ENCODE results near the gene MTF1.
A peak's percentile ranks its signal among the peaks of the same experiment; 100 is the strongest.

MTF1 gene

GRCh38 chr1:37868466-37868865, 9.1 kb upstream of the MTF1 start:
- TF ChIP-seq, protein P1, sequence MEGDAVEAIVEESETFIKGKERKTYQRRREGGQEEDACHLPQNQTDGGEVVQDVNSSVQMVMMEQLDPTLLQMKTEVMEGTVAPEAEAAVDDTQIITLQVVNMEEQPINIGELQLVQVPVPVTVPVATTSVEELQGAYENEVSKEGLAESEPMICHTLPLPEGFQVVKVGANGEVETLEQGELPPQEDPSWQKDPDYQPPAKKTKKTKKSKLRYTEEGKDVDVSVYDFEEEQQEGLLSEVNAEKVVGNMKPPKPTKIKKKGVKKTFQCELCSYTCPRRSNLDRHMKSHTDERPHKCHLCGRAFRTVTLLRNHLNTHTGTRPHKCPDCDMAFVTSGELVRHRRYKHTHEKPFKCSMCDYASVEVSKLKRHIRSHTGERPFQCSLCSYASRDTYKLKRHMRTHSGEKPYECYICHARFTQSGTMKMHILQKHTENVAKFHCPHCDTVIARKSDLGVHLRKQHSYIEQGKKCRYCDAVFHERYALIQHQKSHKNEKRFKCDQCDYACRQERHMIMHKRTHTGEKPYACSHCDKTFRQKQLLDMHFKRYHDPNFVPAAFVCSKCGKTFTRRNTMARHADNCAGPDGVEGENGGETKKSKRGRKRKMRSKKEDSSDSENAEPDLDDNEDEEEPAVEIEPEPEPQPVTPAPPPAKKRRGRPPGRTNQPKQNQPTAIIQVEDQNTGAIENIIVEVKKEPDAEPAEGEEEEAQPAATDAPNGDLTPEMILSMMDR (conservative IDR thresholded peaks at IDR 0.05; ENCODE audit: low read depth): no peak
- H3K27ac ChIP-seq: no peak overlapping the region
- no peak for DNase-seq (ENCODE audit: low spot score)
- ChIA-PET POLR2A (ENCODE audit: low non-redundant PET) (no interaction called here), CTCF (no interaction called here)

DNA sequence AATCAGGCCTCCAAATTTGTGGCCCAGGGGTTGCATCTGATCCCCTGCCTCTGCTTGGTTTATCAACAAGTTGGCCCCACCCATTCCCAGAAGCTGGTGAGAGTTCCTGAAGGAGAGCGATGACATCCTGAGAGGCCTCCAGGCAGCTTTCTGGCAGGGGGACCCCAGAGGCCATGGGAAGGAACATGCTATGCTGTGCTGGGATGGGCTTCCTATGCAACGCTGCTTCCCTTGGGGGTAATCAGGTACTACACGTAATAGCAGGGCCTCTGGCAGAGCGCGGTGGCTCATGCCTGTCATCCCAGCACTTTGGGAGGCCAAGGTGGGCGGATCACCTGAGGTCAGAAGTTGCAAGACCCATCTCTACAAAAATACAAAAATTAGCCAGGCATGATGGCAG, 8.4 kb upstream of the MTF1 start:
- CTCF ChIA-PET: no interaction called here
- POLR2A ChIA-PET (ENCODE audit: low non-redundant PET): no interaction called here
- H3K27ac ChIP-seq: no peak overlapping the region
- no peak for DNase-seq (ENCODE audit: low spot score)
- TF ChIP-seq, protein P1 (conservative IDR thresholded peaks at IDR 0.05; ENCODE audit: low read depth): no peak

DNA sequence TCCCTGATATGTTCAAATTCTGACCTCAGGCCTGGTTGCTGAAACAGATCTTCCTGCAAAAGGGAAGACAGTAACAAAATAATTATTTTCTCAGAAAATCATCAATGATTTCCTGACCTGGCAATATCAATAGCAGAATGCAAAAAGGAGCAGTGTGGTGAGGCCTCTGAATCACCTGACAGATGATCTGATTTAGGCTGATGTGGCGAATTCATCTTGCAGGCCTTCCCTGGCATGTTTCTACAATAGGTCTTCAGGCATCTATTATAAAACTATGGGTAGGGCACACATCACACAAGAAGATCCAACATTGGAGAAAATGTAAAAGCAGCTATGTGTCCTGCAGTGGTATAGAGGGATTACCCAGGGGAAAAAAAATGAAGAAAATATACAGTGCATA, 7.1 kb upstream of the MTF1 start:
- H3K27ac ChIP-seq: no peak overlapping the region
- CTCF ChIA-PET: no interaction called here
- DNase-seq (ENCODE audit: low spot score): no peak

DNA sequence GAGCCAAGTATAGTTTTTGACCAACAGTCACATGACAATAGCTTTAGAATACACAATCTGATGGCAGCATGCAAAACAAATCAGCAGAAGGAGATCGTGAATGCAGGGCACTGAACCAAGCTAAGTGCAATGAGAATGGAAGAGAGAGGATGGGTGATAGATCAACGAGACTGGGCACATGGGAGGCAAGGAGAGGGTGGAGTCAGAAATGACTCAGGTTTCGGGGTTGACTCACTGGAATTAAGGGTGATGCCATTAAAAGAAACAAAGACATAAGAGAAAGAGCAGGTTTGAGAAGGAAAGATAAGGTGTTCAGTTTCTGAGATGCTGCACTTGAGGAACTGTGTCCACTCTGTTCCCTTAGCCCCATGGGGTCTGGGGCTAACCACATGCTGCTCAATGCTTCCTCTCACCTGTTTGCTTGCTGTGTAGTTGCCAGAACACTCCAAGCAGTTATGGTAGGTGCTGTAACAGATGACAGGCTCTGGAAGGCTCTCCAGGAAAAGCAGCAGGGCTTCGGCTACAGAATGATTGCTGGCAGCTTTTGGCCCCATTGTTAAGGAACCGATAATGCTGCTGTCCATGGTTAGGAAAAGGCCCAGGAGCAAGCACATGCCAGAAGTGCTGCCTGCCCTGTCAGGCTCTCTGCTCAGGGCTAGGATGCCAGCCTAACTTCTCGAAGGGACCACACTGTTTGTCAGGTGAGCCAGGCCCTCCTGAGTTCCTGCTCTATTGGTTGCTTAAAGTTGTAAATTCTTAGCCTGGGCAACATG, 6.1 kb upstream of the MTF1 start:
- POLR2A ChIA-PET (ENCODE audit: low non-redundant PET): no interaction called here
- CTCF ChIA-PET: interaction anchor here (0.5 to 0.7 kb wide), 3 partner anchors 10 to 1799 kb away, joined by 3 to 4 read pairs (median 4); partner anchors contain the start of gene GNL2
- DNase-seq (ENCODE audit: low spot score): peak; percentile 87
- peak overlapping the region; percentile 83 for H3K27ac ChIP-seq
- TF ChIP-seq, protein P1 (conservative IDR thresholded peaks at IDR 0.05; ENCODE audit: low read depth): no peak

More for the DNA sequence above, 7.1 kb upstream of the MTF1 start:
- POLR2A ChIA-PET (ENCODE audit: low non-redundant PET): no interaction called here
- TF ChIP-seq, protein P1 (conservative IDR thresholded peaks at IDR 0.05; ENCODE audit: low read depth): no peak

- DNase-seq (ENCODE audit: low spot score): no peak
- ChIA-PET CTCF (interaction anchor here (1.0 kb wide), 1 partner anchor 9 kb away, joined by 3 read pairs; no protein-coding TSS in a partner anchor), POLR2A (ENCODE audit: low non-redundant PET) (no interaction called here)
- TF ChIP-seq, protein P1 (conservative IDR thresholded peaks at IDR 0.05; ENCODE audit: low read depth): no peak
- peak overlapping the region; percentile 90 for H3K27ac ChIP-seq
Observed at GRCh38 chr1:37862330-37862729, 2.9 kb upstream of the MTF1 start.

DNA sequence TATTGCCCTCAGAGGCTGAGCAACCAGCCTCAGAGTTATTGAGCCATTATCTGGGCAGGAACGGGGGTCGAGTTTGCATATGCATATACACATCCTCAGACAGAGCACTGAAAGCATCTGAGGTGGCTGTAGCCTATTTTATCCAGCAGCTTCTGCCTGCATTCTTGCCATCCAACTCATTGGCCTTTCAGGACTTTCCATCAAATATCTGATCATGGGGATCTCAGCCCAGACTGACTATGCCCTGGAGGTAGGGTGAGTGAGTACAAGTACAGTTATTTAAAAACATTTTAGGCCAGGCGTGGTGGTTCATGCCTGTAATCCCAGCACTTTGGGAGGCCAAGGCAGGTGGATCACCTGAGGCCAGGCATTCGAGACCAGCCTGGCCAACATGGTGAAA, 1.8 kb upstream of the MTF1 start:
- peak overlapping the region; percentile 90 for H3K27ac ChIP-seq
- ChIA-PET CTCF (interaction anchor here (0.5 to 1.0 kb wide), 3 partner anchors 10 to 43 kb away, joined by 3 read pairs; no protein-coding TSS in a partner anchor), POLR2A (ENCODE audit: low non-redundant PET) (no interaction called here)
- TF ChIP-seq, protein P1 (conservative IDR thresholded peaks at IDR 0.05; ENCODE audit: low read depth): no peak
- no peak for DNase-seq (ENCODE audit: low spot score)

Measured in RWPE1 (cell line).